ENCODE data around the gene ATXN3. TPM values are rescaled to one million over a fixed set of nuclear protein-coding genes. Genes with fewer than 3 reads are reported as not detected.

The ATXN3 gene
- total and polyA plus RNA-seq, 2 of the 13 experiments (the other 11 are each of a cell fraction or from before 2014, with no cell fraction given), result 14.9 to 17.3 TPM

GRCh38 chr14:92021523-92021922, 84.9 kb downstream of the ATXN3 start:
- ChIA-PET POLR2A (no interaction called here), CTCF (ENCODE audit: low intra/inter-chr PET ratio, low total read pairs) (no interaction called here)
- FAIRE-seq, result no peak
- intact Hi-C loops (cut with micrococcal nuclease; ENCODE audit: unreplicated experiment) (no loop called here), in situ Hi-C loops (cut with HindIII; ENCODE audit: extremely low pct_ligation_motif_present, low pct_unique_long_range_greater_than_20kb) (no loop called here)
- H3K4me1 ChIP-seq (ENCODE audit: insufficient read depth, low read length), result no peaks in the 10 kb centered on the region
- H3K27me3 ChIP-seq (ENCODE audit: control insufficient read depth in 1 of 2, insufficient read depth in 2 of 2, low read length in 2 of 2), result no peaks in the 10 kb centered on the region
- no TSS peak for BruUV-seq (replicated peaks)
- H3K9me3 ChIP-seq (ENCODE audit: low read length), result no peaks in the 10 kb centered on the region
- peaks cover 6 to 44% of the 10 kb centered on the region in 2 experiments for H3K36me3 ChIP-seq (replicated peaks in 1 of 2; ENCODE audit: control insufficient read depth in 1 of 2, insufficient read depth in 2 of 2, low read length in 2 of 2)
- 93% methylated on average over 3 of the region's 3 CpGs for WGBS (ENCODE audit: low lambda C conversion rate)
- no peak overlapping the region for H3K4me3 ChIP-seq (replicated peaks in 1 of 3; ENCODE audit: insufficient read depth in 1 of 3, low read depth in 2 of 3, low read length in 3 of 3)
- TF ChIP-seq ZNF180 (CRISPR knock-in tag; IDR thresholded peaks at IDR 0.05; ENCODE audit: borderline replicate concordance, low read depth) (no peak), NFE2L1 (CRISPR knock-in tag; IDR thresholded peaks at IDR 0.05; ENCODE audit: borderline replicate concordance) (no peak), ZBTB39 (CRISPR knock-in tag; IDR thresholded peaks at IDR 0.05) (no peak), ZNF274 (CRISPR knock-in tag; IDR thresholded peaks at IDR 0.05) (no peak), ZFP37 (CRISPR knock-in tag; IDR thresholded peaks at IDR 0.05; ENCODE audit: borderline replicate concordance) (no peak), ZNF639 (CRISPR knock-in tag; conservative IDR thresholded peaks at IDR 0.05) (no peak), MAF1 (CRISPR knock-in tag; IDR thresholded peaks at IDR 0.05; ENCODE audit: borderline replicate concordance) (no peak), CSRNP1 (CRISPR knock-in tag; IDR thresholded peaks at IDR 0.05) (no peak), TBX3 (IDR thresholded peaks at IDR 0.05; ENCODE audit: borderline replicate concordance) (no peak), HOMEZ (CRISPR knock-in tag; IDR thresholded peaks at IDR 0.05; ENCODE audit: low read depth) (no peak)
- H3K4me2 ChIP-seq (ENCODE audit: low read depth, low read length), result no peak overlapping the region
- H4K20me1 ChIP-seq (ENCODE audit: insufficient read depth, low read length), result no peaks in the 10 kb centered on the region
- H3K79me2 ChIP-seq (ENCODE audit: insufficient read depth, low read length), result no peaks in the 10 kb centered on the region
- no peak overlapping the region for H3K27ac ChIP-seq (ENCODE audit: extremely low read length, insufficient read depth, low read length)
- no peak for ATAC-seq
- H2AFZ ChIP-seq (ENCODE audit: low read length), result no peak overlapping the region
- no peak for DNase-seq (ENCODE audit: low spot score)
- H3K9ac ChIP-seq (ENCODE audit: insufficient read depth, low read depth, low read length), result no peak overlapping the region

All from HepG2 (cell line).